ENCODE measurements around the gene DPP7. TPM values are rescaled to one million over a fixed set of nuclear protein-coding genes. Genes with fewer than 3 reads are reported as not detected.

The DPP7 gene
- total and polyA plus RNA-seq, 2 of the 8 experiments (the other 6 are each of a cell fraction or from before 2014, with no cell fraction given): 21.2 to 26.8 TPM

GRCh38 chr9:137097761-137098462 is 16.6 kb downstream of the DPP7 start:
- no peak overlapping the region for H4K91ac ChIP-seq (replicated peaks; ENCODE audit: insufficient read length, low read length)
- H3K4me2 ChIP-seq (ENCODE audit: insufficient read depth in 1 of 2, low read depth in 2 of 2, low read length in 2 of 2): no peak overlapping the region
- H3K9ac ChIP-seq (replicated peaks in 1 of 4; ENCODE audit: extremely low read depth in 1 of 4, low read depth in 3 of 4, low read length in 3 of 4): no peak overlapping the region
- no peak overlapping the region for H3K14ac ChIP-seq (ENCODE audit: insufficient read length)
- no peak overlapping the region for H3K23ac ChIP-seq (ENCODE audit: insufficient read length)
- FAIRE-seq: no peak
- H3K9me3 ChIP-seq (ENCODE audit: insufficient read depth in 2 of 2, low read depth in 1 of 2, low read length in 1 of 2): peaks cover 13 to 18% of the 10 kb centered on the region in 2 experiments
- H4K8ac ChIP-seq (ENCODE audit: extremely low read depth, insufficient read depth, low read length): no peak overlapping the region
- no peak overlapping the region for H3K56ac ChIP-seq (replicated peaks; ENCODE audit: insufficient read length, low read depth, low read length)
- H2BK15ac ChIP-seq (ENCODE audit: low read length): no peak overlapping the region
- peaks cover 0 to 2% of the 10 kb centered on the region in 2 experiments for H4K20me1 ChIP-seq (replicated peaks in 1 of 2; ENCODE audit: control insufficient read depth in 1 of 2, insufficient read depth in 2 of 2, low read length in 2 of 2)
- H3K4ac ChIP-seq (replicated peaks; ENCODE audit: insufficient read length, low read depth, low read length): no peak overlapping the region
- DNase-seq (ENCODE audit: low read depth in 1 of 2, low spot score in 2 of 2): no peak
- no peaks in the 10 kb centered on the region for H3K79me2 ChIP-seq (ENCODE audit: control insufficient read depth in 1 of 2, insufficient read depth in 2 of 2, low read length in 2 of 2)
- peaks cover 12 to 24% (median 22%) of the 10 kb centered on the region in 4 experiments; a peak in 7 of 8 replicates for H3K36me3 ChIP-seq (ENCODE audit: control insufficient read depth in 2 of 4, insufficient read depth in 4 of 4, low read length in 3 of 4)
- no peak overlapping the region for H2AFZ ChIP-seq (ENCODE audit: low read length)
- H4K5ac ChIP-seq (ENCODE audit: insufficient read length, low read depth, low read length): no peak overlapping the region
- CTCF ChIA-PET (ENCODE audit: partially characterized antibody): interaction anchor here (0.7 to 1.3 kb wide), 5 partner anchors 8 to 91 kb away, joined by 3 to 5 read pairs (median 4); partner anchors contain the start of genes ANAPC2 and SSNA1
- no peaks in the 10 kb centered on the region for H3K4me1 ChIP-seq (replicated peaks in 1 of 4; ENCODE audit: control insufficient read depth in 3 of 4, insufficient read depth in 4 of 4, low read length in 3 of 4)
- no peak overlapping the region for H2BK12ac ChIP-seq (ENCODE audit: low read depth, low read length)
- H2BK20ac ChIP-seq (ENCODE audit: low read length): no peak overlapping the region
- WGBS, 2 experiments (ENCODE audit: extremely low coverage in 1 of 2, insufficient coverage in 1 of 2, insufficient read length in 1 of 2, insufficient replicate concordance in 2 of 2, low coverage in 1 of 2, low lambda C conversion rate in 2 of 2, missing lambda C conversion rate in 1 of 2): 92% methylated on average over 19 of the region's 20 CpGs; no CpG with 5 or more reads in 1 of the 2 experiments
- no peaks in the 10 kb centered on the region for H3K23me2 ChIP-seq (ENCODE audit: low read depth, low read length)
- H3K27ac ChIP-seq (ENCODE audit: low read depth, low read length): no peak overlapping the region
- no peaks in the 10 kb centered on the region for H3K27me3 ChIP-seq (replicated peaks in 1 of 4; ENCODE audit: control insufficient read depth in 3 of 4, extremely low read depth in 1 of 4, insufficient read depth in 3 of 4, low read length in 3 of 4)
- H3K79me1 ChIP-seq (ENCODE audit: low read depth, low read length): no peaks in the 10 kb centered on the region
- no peak overlapping the region for H2BK120ac ChIP-seq (replicated peaks; ENCODE audit: low read depth, low read length)
- H3K4me3 ChIP-seq (ENCODE audit: extremely low read depth in 1 of 4, insufficient read depth in 2 of 4, low read depth in 3 of 4, low read length in 4 of 4): no peak overlapping the region
- no peak overlapping the region for H3K18ac ChIP-seq (ENCODE audit: extremely low read depth, low read length)
- no peak overlapping the region for H2AK5ac ChIP-seq (ENCODE audit: low read depth, low read length)
- POLR2A ChIA-PET (ENCODE audit: partially characterized antibody): no interaction called here
- H2BK5ac ChIP-seq (ENCODE audit: low read depth, low read length): no peak overlapping the region
- TF ChIP-seq ASH2L (IDR thresholded peaks at IDR 0.05; ENCODE audit: low read length) (no peak), SIRT6 (IDR thresholded peaks at IDR 0.05; ENCODE audit: low read length) (no peak), EP300 (IDR thresholded peaks at IDR 0.05; ENCODE audit: borderline replicate concordance in 1 of 2, low read depth in 2 of 2, low read length in 2 of 2) (no peak), GTF2F1 (IDR thresholded peaks at IDR 0.05; ENCODE audit: borderline replicate concordance, low read depth, low read length) (no peak), JUND (IDR thresholded peaks at IDR 0.05; ENCODE audit: low read length) (no peak), EGR1 (IDR thresholded peaks at IDR 0.05; ENCODE audit: borderline replicate concordance, low read depth, low read length) (no peak), SIN3A (conservative IDR thresholded peaks at IDR 0.05 in 1 of 2, IDR thresholded peaks at IDR 0.05 in 1 of 2; ENCODE audit: low read depth in 1 of 2, low read length in 2 of 2) (no peak), CREB1 (IDR thresholded peaks at IDR 0.05) (no peak), KDM5A (IDR thresholded peaks at IDR 0.05; ENCODE audit: low read length) (no peak), USF2 (IDR thresholded peaks at IDR 0.05; ENCODE audit: low read length) (no peak), TCF12 (IDR thresholded peaks at IDR 0.05; ENCODE audit: low read depth, low read length) (no peak), TBP (IDR thresholded peaks at IDR 0.05; ENCODE audit: low read depth, low read length) (no peak), CHD2 (IDR thresholded peaks at IDR 0.05; ENCODE audit: low read length) (no peak)
